ENCODE data around the gene ZSCAN31.

- TF ChIP-seq POLR2AphosphoS5 (IDR thresholded peaks at IDR 0.05; ENCODE audit: low read depth, low read length) (no peak), SIN3A (IDR thresholded peaks at IDR 0.05; ENCODE audit: borderline replicate concordance, insufficient read depth, low read length) (no peak), FOXP2 (optimal IDR thresholded peaks at IDR 0.05; ENCODE audit: borderline replicate concordance, extremely low read depth, extremely low read length, insufficient read depth) (no peak), TAF1 (IDR thresholded peaks at IDR 0.05; ENCODE audit: borderline replicate concordance, insufficient read depth, low read length) (no peak)
Measured at GRCh38 chr6:28277746-28278145, 58.2 kb downstream of the ZSCAN31 start.

All from PFSK-1 (cell line).